NCI-H2227 treated with DMSO at 0.1 percent for 48 hours (cell line): ENCODE data around the gene DQX1.
"Not testable (repeated sequence)": the region's sequence is repeated elsewhere in the genome, so short reads cannot be mapped to it uniquely, and the experiment has no call there.

Experiments used
- DNase-seq: peaks from one replicate; lab custom pipeline; 2025; lab: John Stamatoyannopoulos, UW

The DQX1 gene, protein sequence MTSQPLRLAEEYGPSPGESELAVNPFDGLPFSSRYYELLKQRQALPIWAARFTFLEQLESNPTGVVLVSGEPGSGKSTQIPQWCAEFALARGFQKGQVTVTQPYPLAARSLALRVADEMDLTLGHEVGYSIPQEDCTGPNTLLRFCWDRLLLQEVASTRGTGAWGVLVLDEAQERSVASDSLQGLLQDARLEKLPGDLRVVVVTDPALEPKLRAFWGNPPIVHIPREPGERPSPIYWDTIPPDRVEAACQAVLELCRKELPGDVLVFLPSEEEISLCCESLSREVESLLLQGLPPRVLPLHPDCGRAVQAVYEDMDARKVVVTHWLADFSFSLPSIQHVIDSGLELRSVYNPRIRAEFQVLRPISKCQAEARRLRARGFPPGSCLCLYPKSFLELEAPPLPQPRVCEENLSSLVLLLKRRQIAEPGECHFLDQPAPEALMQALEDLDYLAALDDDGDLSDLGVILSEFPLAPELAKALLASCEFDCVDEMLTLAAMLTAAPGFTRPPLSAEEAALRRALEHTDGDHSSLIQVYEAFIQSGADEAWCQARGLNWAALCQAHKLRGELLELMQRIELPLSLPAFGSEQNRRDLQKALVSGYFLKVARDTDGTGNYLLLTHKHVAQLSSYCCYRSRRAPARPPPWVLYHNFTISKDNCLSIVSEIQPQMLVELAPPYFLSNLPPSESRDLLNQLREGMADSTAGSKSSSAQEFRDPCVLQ

DNA sequence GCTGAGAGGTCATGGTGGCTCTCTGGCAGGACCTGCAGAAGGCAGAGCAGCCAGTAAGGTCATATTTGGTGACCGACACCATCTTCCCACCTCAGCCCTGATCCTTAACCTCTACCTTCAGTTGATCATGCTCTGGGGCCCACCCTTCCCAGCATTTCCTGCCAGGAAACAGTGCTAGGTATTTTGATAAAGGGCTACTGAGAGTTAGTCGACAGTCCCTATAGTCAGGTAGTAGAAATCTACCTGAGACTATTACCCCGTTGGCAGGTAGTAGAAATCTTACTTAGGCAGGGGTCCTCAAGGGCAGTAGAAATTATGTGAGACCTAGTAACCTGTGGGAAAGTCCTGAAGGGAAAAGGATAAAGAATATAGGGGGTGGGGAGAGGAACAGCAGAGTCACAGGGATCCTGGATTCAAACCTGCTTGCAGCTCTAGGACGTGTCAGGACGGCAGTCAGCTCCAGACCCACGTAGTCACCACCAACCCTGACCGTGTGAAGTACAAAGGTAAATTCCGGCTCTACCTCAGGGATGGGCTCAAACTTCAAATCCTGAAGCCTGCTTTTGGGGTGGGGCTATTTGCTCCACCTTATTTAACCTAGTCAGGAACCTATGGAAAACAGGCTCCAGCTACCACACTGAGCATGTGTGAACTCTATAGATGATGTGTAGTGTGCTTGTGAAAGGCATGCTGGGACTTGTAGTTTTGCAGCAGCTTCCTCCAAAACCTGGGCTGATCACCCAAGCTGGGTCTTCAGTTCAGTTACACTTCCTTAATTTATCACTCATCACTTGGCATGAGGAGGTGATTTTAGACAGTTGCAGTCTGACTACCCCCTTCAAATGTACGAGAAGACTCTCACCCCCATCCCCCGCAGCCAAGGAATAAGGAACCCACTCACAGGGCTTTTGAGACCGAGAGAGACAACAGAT, at the start of gene DQX1:
DQX1 (minus strand) TSS at position 515 of the 932 bp plus-strand sequence; CDS start at position 13, 502 bp downstream.
- peak; percentile 27 for DNase-seq

DNA sequence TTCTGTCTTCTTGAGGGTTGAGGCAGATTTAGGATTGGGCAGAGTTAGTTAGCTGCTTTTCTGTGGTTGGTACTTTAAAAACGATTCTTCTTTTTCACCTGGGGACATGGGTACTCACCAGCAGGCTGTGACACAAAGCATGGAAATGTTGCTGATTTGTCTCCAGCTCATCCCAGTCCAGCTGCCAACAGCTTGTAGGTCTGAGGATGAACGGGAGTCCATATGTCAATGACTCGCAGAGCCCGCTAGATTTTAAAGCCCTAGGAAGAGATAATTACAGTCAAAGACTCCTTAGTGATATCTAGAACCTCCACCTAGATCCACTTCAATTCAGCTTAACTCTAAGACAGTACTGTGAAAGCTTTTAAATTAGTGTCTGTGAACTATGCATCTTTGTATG, 49.3 kb upstream of the DQX1 start:
- no peak for DNase-seq

DNA sequence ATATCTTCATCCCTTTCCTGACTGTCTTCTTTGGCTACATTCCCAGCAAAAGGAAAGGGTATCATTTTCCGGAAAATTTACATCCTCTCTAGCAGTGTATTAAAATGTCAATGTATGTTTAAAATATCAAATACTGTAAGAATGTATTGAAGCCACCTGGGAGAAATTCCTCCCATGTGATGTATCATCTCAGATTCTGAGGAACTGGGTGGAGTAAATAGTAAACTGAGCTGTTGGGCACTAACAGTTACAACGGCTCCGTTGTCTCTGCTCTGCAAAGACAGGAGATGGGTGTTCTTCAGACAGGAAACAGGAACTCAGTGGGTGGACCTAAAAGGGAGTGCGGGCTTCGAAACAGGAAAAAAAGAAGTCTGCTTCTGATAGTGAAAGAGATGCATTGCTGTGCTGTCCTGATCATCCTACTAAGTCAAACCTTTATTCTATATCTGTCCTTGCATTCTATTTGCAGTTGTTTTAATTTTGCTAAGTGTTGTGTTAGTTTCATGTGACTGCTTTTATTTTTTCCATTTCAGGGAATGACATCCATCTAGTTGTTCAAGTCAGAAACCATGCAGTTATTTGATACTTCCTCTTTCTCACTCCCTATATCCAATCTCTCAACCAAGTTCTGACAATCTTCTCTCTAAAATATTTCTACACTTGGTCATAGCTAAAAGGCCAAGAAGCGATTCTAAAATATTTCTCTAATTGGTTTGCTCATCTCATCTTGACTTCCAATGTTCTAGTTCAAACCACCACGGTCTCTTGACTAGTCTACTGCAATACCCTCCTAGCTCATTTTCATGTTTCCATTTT, 47.9 kb upstream of the DQX1 start:
- DNase-seq, result no peak

DNA sequence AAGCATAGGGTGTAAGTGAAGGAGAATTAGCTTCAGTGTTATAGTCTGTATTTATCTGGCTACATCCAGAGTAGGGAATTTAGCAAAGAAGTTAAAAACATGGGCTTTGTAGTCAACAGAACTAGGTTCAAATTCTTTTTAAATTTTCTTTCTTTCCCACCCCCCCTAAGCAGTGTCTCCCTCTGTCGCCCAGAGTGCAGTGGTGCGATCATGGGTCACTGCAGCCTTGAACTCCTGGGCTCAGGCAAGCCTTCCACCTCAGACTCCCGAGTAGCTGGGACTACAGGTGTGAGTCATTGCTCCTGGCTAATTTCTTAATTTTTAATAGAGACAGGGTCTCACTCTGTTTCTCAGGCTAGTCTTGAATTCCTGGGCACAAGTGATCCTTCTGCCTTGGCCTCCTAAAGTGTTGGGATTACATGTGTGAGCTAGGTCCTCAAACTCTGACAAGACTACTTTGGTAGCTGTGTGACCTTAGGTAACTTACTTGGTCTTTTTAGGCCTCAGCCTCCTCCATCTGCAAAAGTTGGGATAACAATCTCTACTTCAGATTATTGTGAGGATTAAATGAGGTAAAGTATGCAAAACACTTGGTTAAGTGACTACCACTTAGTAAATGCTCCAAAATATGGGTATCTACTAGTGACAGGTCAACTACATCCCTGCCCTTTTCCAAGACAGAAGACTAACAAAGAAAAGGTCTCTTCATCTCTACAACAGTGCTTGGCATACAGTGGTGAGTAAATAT, 46.3 kb upstream of the DQX1 start:
- no peak for DNase-seq

DNA sequence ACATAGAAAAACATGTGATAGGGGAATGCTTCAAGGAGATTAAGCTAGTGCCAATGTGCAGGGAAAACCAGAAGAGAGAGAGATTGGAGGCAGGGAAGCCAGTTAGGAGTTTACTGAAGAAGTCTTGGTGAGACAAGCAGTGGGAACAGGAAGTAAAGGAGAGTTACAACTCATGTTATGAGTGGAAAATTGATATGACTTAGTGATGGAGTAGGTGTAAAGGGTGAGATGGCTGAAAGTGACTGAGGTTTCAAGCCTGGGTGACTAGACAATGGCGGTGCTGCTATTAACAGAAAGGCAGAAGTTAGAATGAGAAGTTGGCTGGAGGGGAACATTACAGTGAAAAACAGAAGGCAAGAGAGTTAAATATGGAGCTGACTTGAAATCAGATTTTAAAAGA, 45.0 kb upstream of the DQX1 start:
- no peak for DNase-seq

DNA sequence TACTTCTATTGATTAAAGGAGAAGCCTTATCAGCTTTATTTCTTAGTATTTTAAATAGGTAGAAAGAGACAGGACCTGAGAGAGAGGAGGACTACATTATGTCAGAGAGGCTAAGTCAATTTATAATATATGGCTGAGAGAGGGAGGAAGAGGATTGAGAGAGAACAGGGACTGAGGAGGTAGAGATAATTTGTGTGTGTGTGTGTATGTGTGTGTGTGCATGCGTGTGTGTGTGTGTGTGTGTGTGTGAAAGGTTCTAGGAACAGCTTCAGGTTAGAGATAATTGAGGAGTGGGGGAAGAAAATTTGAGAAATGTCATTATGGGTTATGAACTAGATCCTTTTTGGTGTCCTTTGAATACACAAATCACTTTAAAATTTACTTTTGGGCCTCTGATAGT, 43.7 kb upstream of the DQX1 start:
- no peak for DNase-seq

DNA sequence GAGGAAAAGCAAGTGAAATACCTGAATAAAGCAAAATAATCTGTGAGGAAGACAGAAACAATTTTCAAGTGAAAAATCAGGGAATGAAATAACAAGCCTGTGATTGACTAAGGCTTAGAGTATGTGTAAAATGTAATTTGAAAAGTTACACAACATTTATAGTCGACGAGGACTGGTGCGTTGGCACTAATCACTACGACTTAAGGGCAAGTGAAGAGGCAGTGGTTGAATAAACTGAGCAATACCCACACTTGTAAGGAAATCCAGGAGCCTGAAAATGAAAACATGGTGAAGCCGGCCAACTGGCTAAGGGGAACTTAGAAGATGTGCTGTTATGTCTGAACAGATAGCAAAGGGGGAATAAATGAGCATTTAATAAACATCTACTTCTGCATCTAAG, 41.9 kb upstream of the DQX1 start:
- no peak for DNase-seq

DNA sequence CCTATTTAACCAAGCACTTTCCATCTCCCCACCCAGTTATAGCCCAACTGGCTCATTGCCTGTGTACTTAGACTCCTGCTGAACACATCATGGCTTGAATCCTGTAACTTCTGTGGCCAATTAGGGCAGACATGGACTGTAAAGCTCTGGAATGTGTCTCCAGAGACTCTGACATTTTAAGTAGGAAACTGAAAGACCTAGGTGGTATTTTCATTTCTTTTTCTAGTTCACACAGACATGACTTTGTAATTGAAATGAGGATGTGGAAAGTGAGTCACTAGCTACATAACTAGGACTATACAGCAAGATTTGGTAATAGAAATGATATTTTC, 40.7 kb upstream of the DQX1 start:
- DNase-seq, result no peak

DNA sequence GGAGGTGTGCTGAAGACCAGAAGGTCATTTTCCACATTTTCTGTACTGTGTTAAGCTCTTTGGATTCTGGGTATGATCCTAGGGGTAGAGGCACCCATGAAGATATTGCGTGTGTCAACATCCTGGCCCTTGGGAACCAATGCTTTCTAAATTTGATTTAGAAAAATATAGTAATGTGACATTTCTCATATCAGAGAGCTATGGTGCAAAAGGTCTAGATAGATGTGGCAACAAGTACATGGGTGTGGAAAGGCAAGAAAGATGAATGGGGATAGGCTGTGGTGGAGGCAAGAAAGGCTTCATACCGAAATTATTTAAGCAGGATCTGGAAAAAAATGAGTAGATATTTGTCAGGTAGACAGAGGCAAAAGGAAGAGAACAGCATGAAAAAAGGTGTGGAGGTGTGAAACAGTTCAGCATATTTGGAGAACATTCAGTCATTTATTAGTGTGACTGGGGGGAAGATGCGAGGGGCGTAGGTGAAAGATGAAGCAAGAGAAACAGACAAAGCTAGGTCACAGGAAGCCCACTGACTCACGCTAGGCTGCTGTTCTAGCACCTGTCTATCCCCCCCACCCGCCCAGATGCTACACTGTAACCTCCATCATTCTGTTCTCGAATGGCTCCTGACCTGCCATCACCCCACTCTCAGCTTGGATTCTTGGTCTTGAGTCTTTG, 40.2 kb upstream of the DQX1 start:
- no peak for DNase-seq

DNA sequence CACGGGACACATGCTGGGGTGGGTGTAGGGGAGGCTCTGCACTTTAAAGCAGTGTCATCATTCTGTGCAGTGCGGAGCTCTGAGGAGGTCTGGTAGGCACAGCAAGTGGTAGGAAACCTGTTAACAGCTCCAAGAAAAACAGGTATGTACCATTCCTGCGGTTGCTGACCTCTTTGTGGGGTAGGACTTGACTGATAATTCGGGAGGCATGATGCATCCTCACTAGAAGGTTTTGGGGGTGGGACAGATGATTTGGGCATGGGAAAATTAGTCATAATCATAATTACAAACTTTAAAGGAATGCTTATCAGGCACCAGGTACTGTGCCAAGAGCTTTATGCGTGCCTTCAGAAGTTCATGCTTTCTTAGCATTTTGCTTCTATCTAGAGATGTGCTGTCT, 38.2 kb upstream of the DQX1 start:
- no peak for DNase-seq

DNA sequence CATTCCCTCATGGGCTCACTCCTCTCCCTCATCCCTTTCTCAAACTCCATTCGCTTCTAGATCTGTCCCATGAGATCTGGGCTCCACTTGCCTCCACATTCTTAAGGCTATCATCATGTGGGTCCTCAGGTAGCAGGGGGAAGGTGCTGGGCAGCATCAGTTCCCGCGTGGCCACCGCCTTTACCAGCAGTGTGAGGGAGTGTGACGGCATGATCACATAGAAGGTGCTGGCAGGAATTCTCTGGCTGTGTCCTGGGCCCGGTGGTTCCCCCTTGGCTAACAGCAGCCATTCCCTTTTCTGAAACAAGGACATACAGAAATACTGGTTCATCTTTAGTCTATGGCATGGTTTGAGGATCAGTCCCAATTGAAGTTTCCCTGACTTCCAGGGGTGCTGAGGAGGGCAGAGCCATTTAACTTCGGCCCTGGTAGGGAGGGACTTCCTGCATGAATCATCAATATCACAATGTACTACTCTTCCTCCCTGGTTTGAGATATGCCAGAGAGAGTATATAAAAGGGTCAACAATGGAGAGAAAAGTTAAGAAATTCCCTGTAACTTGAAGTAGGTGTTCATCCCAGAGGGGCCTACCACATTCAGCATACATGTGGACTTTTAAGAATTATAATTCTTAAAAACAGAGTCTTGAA, 36.2 kb upstream of the DQX1 start:
- no peak for DNase-seq

DNA sequence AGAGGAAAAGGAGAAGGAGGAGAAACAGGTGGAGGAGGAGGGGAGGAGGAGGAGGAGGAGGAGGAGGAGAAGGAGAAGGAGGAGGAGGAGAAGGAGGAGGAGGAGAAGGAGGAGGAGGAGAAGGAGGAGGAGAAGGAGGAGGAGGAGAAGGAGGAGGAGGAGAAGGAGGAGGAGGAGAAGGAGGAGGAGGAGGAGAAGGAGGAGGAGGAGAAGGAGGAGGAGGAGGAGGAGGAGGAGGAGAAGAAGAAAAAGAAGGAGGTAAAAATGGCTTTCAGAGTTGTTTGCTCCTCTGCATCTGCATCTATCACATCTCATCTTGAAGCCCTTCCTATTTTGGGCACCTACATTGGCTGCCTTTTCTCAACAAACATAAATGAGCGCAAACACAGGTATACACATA, 35.0 kb upstream of the DQX1 start:
- DNase-seq, result not testable (repeated sequence)

DNA sequence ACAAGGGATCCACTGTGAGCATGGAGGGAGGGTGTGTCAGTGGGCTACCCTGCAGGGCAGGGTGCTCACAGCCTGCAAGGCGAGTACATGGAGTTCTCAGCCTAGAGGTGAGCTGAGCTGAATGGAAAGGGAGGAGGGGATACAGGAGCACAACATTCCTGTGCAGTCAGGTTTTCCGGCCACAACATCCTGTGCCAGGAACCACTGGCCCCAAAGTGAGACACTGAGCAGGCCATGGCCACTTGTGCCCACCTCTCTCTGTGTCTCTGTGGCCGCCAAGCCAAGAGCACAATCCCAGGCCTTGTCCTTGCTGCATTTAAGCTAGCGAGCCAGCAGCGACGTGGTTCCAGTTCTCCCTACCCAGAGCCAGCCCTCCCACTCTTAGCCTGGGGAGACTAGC, 34.6 kb upstream of the DQX1 start:
- no peak for DNase-seq

DNA sequence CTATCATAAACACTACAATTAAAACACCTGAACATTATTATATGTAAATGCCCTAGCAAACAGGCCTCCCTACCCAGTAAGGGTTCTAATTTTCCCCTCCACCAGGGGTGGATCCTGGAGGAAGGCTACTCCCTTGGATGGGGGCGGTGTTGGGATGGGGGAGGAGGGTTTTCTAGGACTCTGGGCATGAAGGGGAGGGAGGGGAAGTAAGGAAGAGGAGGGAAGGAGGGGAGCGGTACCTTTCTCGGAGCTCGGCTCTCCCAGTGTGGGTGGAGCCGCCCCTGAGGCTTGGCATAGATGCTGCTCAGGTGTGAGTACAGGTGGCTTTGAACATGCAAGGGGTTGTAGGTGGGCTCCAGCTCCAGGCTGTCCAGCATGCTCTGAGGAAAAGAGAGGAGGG, 33.9 kb upstream of the DQX1 start:
- no peak for DNase-seq

DNA sequence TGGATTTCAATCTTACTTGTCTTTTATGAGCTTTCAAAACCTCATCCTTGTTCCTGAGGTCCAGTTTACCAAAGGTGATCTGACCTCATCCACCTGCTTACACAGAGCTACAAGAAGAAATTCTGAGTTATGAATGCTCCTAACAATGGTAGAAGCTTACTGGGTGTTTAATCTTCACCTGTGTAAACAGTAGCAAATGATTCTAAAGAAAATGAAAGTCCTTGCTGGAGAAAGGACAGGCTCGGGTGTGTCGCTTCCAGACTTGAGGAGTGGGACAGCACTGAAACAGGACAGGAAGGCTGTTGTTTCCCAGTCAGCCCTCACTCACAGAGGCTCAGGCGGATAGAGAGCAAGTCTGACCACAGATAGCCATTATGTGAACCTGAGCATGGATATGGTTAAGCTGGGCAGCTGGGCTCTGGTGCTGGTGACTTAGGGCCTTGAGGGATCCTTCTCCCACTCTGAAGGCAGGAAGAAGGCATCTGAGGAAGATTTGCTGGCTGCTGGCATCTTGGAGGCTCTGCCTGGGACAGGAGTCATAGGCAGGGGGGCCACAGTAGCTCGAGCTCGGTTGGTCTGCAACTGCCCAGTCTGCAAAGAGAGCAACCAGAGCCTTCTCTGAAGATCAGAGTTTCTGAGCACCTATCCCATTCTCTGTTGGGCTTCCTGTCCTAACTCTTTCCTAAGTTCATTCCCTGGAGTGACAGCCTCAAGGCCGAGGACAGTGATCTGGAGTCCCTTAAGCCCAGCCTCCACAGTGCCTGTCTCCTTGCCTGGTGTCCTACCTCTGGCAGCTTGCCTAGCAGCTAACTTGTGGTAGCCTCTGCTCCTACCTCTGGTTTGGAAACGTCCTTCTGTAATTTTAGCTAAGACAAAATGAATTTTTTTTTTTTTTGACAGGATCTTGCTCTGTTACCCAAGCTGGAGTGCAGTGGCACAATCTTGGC, 32.5 kb upstream of the DQX1 start:
- DNase-seq, result no peak

DNA sequence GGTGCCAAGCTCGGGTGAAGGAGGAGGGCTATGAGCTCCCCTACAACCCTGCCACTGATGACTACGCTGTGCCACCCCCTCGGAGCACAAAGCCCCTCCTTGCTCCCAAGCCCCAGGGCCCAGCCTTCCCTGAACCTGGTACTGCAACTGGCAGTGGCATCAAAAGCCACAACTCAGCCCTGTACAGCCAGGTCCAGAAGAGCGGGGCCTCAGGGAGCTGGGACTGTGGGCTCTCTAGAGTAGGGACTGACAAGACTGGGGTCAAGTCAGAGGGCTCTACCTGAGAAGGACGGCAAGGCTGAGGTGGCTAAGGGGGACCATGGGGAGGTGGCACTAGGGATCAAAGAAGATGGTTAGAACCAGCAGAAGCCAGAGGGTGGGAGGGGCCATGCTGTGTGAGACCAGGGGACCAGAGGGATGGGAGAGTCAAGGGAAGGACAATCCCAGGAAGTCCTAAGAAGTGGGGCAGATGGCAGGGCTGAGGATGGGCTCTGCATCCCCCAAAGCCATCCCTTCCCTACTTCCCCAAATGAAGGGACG, 30.9 kb upstream of the DQX1 start:
- no peak for DNase-seq

DNA sequence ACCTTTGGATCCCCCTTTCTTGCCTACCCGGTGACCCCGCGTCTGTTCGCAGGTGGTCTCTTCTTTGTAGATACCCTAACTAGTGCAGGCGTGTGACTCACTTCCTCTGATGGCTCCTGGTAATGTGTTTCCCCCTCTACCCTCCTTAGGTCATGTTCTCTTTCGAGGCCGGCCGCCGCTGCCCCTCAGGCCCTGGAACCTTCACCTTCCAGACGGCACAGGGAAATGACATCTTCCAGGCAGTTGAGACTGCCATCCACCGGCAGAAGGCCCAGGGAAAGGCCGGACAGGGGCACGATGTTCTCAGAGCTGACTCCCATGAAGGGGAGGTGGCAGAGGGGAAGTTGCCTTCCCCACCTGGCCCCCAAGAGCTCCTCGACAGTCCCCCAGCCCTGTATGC, 30.1 kb upstream of the DQX1 start:
- no peak for DNase-seq

DNA sequence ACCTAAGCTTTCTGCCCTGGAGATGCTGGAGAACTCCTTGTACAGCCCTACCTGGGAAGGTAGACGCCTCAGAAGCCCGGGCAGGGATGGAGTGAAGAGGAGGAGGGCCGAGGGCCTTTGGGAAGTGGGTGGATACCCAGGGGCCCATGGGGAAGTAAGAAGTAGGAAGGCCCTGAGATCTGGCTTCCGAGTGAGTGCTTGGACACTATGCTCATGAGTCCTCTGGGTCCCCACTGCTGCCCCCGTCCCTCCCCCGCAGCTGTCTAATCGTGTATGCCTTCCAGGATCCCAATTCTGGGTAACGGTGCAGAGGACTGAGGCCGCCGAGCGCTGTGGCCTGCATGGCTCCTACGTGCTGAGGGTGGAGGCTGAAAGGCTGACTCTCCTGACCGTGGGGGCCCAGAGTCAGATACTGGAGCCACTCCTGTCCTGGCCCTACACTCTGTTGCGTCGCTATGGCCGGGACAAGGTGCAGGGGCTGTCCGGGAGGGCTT, 29.6 kb upstream of the DQX1 start:
- no peak for DNase-seq
